Lung (tissue), 12 donors: ENCODE results near the gene F2RL3. TPM values are rescaled to one million over a fixed set of nuclear protein-coding genes. Genes with fewer than 3 reads are reported as not detected.
A peak's percentile ranks its signal among the peaks of the same experiment; 100 is the strongest.

Experiments used
- ATAC-seq: fragments of 200-7000 bp; cut with Tn5 transposase; one replicate; pipeline ENCODE4 v1.9.1; 2020; ENCODE audit warnings: moderate number of reproducible peaks; ENCODE audit not compliant: insufficient read depth, low FRiP score
- DNase-seq, 3 donors: peaks; one replicate each; pipeline ENCODE4 v3.0.0-alpha.2; 2013 to 2017
- H3K27ac ChIP-seq, 2 donors: one replicate each; pipeline ENCODE4 v1.5.1; 2013; ENCODE audit warnings: mild to moderate bottlenecking in 2 of 2, moderate library complexity in 2 of 2, control low read depth in 1 of 2, inconsistent platforms in 1 of 2, low read depth in 1 of 2, low read length in 1 of 2
- H3K27me3 ChIP-seq, 3 donors: one replicate each; pipeline ENCODE4 v1.5.1; 2013; ENCODE audit warnings: low read length in 2 of 3; ENCODE audit not compliant: control insufficient read depth in 3 of 3, insufficient read depth in 3 of 3
- H3K36me3 ChIP-seq, 4 donors: one replicate each; pipeline ENCODE4 v1.5.1; 2013; ENCODE audit warnings: low read length in 4 of 4, mild to moderate bottlenecking in 1 of 4, moderate library complexity in 1 of 4; ENCODE audit not compliant: control insufficient read depth in 4 of 4, insufficient read depth in 4 of 4
- H3K4me1 ChIP-seq, 5 donors: one replicate each; pipeline ENCODE4 v1.5.1; 2013; ENCODE audit warnings: low read length in 5 of 5, mild to moderate bottlenecking in 2 of 5, moderate library complexity in 1 of 5; ENCODE audit not compliant: control insufficient read depth in 5 of 5, insufficient read depth in 5 of 5
- H3K4me3 ChIP-seq: one replicate; pipeline ENCODE4 v1.5.1; 2013; ENCODE audit warnings: mild to moderate bottlenecking, control low read depth, moderate library complexity
- H3K9ac ChIP-seq, 2 donors: one replicate each; pipeline ENCODE4 v1.5.1; 2013; ENCODE audit warnings: low read length in 2 of 2, control low read depth in 1 of 2; ENCODE audit not compliant: insufficient read depth in 1 of 2
- H3K9me3 ChIP-seq, 4 donors: one replicate each; pipeline ENCODE4 v1.5.1; 2013; ENCODE audit warnings: low read length in 3 of 4, mild to moderate bottlenecking in 1 of 4, moderate library complexity in 1 of 4; ENCODE audit not compliant: control insufficient read depth in 4 of 4, insufficient read depth in 3 of 4
- WGBS, 2 donors: extraction: QIAGEN DNeasy Blood & Tissue Kit; methylation state at CpG; one replicate each; pipeline ENCODE4 v1.1.7; 2013; 5-methylcytosine and 5-hydroxymethylcytosine counted together
- polyA plus RNA-seq, 2 donors: library from polyadenylated mRNA; stranded (reverse); fragments of 200-250 nt; gene quantifications; one replicate each; pipeline ENCODE4 v1.2.1, GENCODE V29; 2013
- total RNA-seq, 2 donors: library from RNA; depleted of rRNA in 1 of 2; stranded (reverse); fragments of >200 nt in 1 of 2; gene quantifications; one replicate each; pipeline ENCODE4 v1.2.1, GENCODE V29; 2014 to 2021
- TF ChIP-seq, protein P1 (sequence below): IDR thresholded peaks from 2 replicates; pipeline ENCODE4 v1.5.1; 2012; ENCODE audit warnings: mild to moderate bottlenecking; ENCODE audit errors: control extremely low read depth, extremely low read depth
- donor health status: control.
- donor health status: control.
- donor health status: Bipolar disorder and iron deficiency.
- donor health status: healthy.
- donor health status: DM: yes; HTN: yes; CAD: no.

The F2RL3 gene
- total and polyA plus RNA-seq, 4 donors = 5.8 to 76.8 (median 53.0) TPM

DNA sequence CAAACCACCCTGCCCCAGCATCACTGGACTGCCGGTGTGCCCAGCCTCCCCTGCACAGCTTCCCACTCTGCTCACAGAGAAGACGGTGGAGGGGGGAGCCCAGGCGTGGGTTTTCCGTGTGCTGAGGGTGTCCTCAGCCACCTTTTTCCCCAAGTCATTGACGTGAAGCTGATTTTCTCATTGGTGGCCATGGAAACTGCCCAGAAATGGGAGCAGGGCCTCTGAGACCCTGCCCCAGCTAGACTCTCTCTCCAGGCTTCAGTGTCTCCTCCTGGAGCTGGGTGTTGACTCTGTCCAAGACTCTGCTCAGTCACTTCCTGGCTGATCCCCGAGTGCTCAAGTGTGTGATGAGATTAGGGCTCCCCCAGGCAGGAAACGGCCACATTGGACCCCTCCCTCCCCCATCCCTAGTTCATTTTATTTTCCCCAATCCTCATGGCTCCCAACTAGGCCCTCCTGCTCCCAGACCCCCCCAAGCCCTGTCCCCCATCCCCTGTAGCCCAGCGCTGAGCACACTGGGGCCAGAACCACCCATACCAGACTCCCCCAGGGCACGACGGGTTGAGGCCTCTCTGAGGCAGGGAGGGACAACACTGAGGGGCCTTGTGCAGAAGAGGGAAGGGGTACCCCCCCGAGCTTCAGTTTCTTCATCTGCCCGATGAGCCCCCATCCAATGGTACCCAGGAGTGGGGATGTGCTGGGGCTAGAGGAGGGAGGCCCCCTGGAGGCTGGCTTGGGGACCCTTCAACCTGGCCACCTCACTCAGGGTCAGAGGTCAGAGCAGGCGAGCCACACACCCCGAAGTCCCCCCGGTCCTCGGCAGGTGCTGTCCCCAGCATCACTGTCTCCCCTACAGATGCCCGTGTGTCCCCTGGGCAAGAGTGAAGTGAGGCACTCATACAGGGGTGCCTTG, 1.2 kb upstream of the F2RL3 start:
- H3K4me1 ChIP-seq = peaks cover 0 to 20% (median 0%) of the 10 kb centered on the region in 5 donors
- ATAC-seq (no peak), DNase-seq (no peak)
- no peak overlapping the region for H3K9ac ChIP-seq
- no peaks in the 10 kb centered on the region for H3K27me3 ChIP-seq
- H3K27ac ChIP-seq = peak overlapping the region; percentile 24 to 83
- TF ChIP-seq, protein P1, sequence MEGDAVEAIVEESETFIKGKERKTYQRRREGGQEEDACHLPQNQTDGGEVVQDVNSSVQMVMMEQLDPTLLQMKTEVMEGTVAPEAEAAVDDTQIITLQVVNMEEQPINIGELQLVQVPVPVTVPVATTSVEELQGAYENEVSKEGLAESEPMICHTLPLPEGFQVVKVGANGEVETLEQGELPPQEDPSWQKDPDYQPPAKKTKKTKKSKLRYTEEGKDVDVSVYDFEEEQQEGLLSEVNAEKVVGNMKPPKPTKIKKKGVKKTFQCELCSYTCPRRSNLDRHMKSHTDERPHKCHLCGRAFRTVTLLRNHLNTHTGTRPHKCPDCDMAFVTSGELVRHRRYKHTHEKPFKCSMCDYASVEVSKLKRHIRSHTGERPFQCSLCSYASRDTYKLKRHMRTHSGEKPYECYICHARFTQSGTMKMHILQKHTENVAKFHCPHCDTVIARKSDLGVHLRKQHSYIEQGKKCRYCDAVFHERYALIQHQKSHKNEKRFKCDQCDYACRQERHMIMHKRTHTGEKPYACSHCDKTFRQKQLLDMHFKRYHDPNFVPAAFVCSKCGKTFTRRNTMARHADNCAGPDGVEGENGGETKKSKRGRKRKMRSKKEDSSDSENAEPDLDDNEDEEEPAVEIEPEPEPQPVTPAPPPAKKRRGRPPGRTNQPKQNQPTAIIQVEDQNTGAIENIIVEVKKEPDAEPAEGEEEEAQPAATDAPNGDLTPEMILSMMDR = no peak
- peaks cover 0 to 3% (median 0%) of the 10 kb centered on the region in 4 donors for H3K36me3 ChIP-seq
- WGBS, 2 donors = 47 to 61% methylated on average over 16 to 17 of the region's 17 CpGs
- no peak overlapping the region for H3K4me3 ChIP-seq
- H3K9me3 ChIP-seq = peaks cover 0 to 9% (median 0%) of the 10 kb centered on the region in 4 donors

DNA sequence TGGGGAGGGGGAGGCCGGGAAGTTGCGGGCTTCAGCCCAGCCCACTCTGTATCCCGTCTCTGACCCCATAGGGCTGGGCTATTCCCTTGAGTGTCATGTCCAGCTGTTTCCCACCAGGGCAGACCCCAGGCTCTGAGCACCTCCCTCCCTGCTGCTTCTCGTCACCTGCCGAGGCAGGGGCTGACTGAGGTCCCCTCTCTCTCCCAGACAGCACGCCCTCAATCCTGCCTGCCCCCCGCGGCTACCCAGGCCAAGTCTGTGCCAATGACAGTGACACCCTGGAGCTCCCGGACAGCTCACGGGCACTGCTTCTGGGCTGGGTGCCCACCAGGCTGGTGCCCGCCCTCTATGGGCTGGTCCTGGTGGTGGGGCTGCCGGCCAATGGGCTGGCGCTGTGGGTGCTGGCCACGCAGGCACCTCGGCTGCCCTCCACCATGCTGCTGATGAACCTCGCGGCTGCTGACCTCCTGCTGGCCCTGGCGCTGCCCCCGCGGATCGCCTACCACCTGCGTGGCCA, 625 bp downstream of the F2RL3 start:
- ATAC-seq (no peak), DNase-seq (peak in 1 of 3 donors; percentile 30)
- peak overlapping the region; percentile 46 to 92 for H3K27ac ChIP-seq
- TF ChIP-seq, protein P1 = no peak
- no peaks in the 10 kb centered on the region for H3K27me3 ChIP-seq
- WGBS, 2 donors = 49 to 56% methylated on average over 21 to 22 of the region's 22 CpGs
- peaks cover 0 to 23% (median 0%) of the 10 kb centered on the region in 5 donors for H3K4me1 ChIP-seq
- peaks cover 0 to 3% (median 0%) of the 10 kb centered on the region in 4 donors for H3K36me3 ChIP-seq
- peaks cover 0 to 4% (median 0%) of the 10 kb centered on the region in 4 donors for H3K9me3 ChIP-seq
- no peak overlapping the region for H3K9ac ChIP-seq
- peak overlapping the region; percentile 49 for H3K4me3 ChIP-seq

DNA sequence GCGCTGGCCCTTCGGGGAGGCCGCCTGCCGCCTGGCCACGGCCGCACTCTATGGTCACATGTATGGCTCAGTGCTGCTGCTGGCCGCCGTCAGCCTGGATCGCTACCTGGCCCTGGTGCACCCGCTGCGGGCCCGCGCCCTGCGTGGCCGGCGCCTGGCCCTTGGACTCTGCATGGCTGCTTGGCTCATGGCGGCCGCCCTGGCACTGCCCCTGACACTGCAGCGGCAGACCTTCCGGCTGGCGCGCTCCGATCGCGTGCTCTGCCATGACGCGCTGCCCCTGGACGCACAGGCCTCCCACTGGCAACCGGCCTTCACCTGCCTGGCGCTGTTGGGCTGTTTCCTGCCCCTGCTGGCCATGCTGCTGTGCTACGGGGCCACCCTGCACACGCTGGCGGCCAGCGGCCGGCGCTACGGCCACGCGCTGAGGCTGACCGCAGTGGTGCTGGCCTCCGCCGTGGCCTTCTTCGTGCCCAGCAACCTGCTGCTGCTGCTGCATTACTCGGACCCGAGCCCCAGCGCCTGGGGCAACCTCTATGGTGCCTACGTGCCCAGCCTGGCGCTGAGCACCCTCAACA, 1.2 kb downstream of the F2RL3 start:
- 95 to 97% methylated on average over 48 of the region's 48 CpGs for WGBS, 2 donors
- H3K9ac ChIP-seq = no peak overlapping the region
- DNase-seq = no peak

More for the DNA sequence above, 1.2 kb downstream of the F2RL3 start:
- TF ChIP-seq, protein P1 = no peak
- no peak for ATAC-seq
- Histone ChIP-seq H3K4me3 (peak overlapping the region; percentile 49), H3K36me3 (peaks cover 0 to 3% (median 0%) of the 10 kb centered on the region in 4 donors), H3K27me3 (no peaks in the 10 kb centered on the region), H3K4me1 (peaks cover 0 to 23% (median 0%) of the 10 kb centered on the region in 5 donors), H3K27ac (peak overlapping the region in 1 of 2 donors; percentile 92), H3K9me3 (peaks cover 0 to 4% (median 0%) of the 10 kb centered on the region in 4 donors)
